Measurements from ENCODE around the gene FOXO3.
A peak's percentile ranks its signal among the peaks of the same experiment; 100 is the strongest.

Gene FOXO3

GRCh38 chr6:108576709-108577108, 16.0 kb downstream of the FOXO3 start:
- DNase-seq, result no peak

- no peak for DNase-seq
Observed at GRCh38 chr6:108578166-108578565, 17.4 kb downstream of the FOXO3 start.

- DNase-seq, result peak; percentile 52
Observed at GRCh38 chr6:108578595-108579327, 18.0 kb downstream of the FOXO3 start.

- DNase-seq, result no peak
Observed at GRCh38 chr6:108579328-108579721, 18.6 kb downstream of the FOXO3 start.

DNA sequence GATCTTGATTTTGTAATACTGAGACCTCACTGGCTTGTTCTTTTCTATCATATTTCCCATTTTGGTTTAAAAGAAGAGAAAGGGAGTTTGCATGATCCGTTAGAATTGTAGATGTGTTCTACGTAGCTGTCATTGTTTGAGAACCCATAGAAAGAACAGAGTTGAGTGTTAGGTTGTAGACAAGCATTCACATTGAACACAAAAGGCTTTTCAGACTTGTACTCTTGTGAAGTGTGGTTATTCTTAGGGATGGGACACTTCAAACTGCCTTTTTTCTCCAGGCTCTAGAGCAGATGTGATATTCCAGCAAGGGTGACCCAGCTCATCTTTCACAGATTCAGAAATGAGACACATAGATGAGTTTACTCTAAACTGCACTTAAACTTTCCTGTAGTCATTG, 19.9 kb downstream of the FOXO3 start:
- no peak for DNase-seq

GRCh38 chr6:108581237-108581931, 20.7 kb downstream of the FOXO3 start:
- DNase-seq, result peak; percentile 78

DNA sequence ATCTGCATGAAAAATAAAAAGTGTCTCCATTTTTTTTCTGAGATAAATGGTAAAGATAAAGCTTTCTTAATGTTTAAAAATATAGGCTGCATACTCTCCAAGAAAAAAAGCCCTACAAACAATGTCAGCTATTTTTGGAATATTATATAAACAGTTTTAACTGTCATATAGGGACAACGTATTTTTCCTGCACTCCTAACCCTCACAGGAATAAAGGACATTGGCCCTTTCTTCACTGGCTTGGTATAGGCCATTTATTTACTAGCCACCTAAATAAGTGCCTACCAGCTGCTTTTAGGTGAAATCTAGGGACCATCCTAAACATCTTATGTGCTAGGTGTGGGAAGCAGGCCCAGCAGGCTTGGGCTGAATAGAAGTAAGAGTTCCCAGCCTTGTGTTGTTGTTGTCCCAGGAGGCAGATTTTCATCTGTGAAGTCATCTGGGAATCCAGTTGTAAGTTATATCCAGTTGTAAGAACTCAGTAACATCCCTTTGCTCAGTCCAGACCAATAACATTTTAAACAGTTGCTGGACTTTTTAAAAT, 21.3 kb downstream of the FOXO3 start:
- DNase-seq, result no peak

- no peak for DNase-seq
Observed at GRCh38 chr6:108582618-108583017, 21.9 kb downstream of the FOXO3 start.

DNA sequence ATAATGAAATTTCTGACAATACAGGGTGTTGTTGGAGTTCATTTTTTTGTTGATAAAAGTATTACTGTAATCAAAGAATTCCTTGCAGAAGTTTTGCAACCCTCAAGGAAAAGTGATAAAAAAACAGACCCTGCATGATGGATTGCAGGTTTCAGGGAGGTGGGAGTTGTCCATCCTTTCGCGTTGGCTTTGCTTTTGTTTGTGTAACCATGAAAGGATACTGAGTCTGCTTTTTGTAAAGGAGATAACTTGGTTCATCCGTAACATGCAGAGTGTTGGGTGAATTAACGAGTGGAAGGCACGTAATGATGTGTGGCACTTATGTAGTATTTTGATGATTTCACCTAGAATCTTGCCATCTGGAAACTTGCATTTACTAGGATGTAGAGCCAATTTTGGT, 23.6 kb downstream of the FOXO3 start:
- DNase-seq, result no peak

GRCh38 chr6:108585359-108585758, 24.6 kb downstream of the FOXO3 start:
- no peak for DNase-seq

GRCh38 chr6:108585921-108586536, 25.3 kb downstream of the FOXO3 start:
- no peak for DNase-seq

GRCh38 chr6:108587258-108588059, 26.7 kb downstream of the FOXO3 start:
- peak; percentile 90 for DNase-seq

- DNase-seq, result peak; percentile 78
Observed at GRCh38 chr6:108588586-108588985, 27.9 kb downstream of the FOXO3 start.

DNA sequence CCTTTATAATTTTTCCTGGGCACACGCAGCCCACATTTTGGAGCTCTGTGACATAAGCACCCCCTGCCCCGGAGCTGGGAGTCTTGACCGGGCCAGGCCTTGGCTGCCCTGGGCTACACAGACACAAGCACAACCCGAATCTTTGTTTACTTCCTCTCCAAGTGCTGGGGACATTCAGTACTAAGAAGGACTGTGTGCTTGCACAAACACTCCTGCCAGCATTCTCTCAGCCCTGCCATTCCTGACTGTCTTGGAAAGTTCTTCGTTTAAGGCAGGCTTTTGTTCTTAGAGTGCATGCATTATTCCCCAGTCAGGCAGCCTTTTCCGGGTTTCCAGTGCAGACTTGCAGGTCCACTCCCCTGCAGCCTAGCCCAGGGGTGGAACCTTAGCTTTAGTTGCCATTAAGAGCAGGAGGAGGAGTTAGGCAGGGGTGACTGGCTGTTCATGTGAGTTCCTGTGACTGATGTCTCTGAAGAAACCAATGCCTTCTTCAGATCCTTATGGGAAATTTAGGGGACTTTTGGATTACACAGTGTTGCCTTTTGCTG, 28.6 kb downstream of the FOXO3 start:
- DNase-seq, result peak; percentile 61

- DNase-seq, result no peak
Observed at GRCh38 chr6:108591040-108591816, 30.5 kb downstream of the FOXO3 start.

GRCh38 chr6:108592371-108593337, 31.9 kb downstream of the FOXO3 start:
- peak; percentile 91 for DNase-seq

- DNase-seq, result no peak
Observed at GRCh38 chr6:108594151-108594550, 33.4 kb downstream of the FOXO3 start.

DNA sequence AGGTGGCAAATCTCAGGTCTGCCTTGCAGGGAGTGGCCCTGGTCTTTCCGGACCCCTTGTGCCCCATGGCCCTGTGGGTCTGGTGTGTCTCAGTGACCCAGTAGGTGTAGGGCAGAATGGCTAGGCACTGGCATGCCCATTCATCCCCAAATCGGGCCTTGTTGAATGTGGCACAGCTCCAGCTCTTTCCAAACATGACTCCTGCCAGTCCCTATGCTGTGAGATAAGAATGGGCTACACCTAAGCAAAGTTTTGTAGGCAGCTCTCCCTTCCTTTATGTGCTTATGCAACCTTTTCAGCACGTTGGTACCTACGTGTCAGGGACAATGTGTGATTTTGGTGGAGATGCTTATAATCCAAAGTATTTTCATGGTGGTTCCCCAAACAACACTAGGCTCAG, 33.9 kb downstream of the FOXO3 start:
- DNase-seq, result no peak

- no peak for DNase-seq
Observed at GRCh38 chr6:108596956-108597355, 36.2 kb downstream of the FOXO3 start.

- no peak for DNase-seq
Observed at GRCh38 chr6:108597572-108598304, 37.0 kb downstream of the FOXO3 start.

Measured in HCEC 1CT (cell line).